Measurements from ENCODE around the gene MYBPHL.

- TF ChIP-seq CTCF (tag by site-specific recombination; IDR thresholded peaks at IDR 0.05) (no peak), REST (tag by site-specific recombination; IDR thresholded peaks at IDR 0.05) (no peak), GLI4 (tag by site-specific recombination; IDR thresholded peaks at IDR 0.05) (no peak), ZNF677 (tag by site-specific recombination; IDR thresholded peaks at IDR 0.05) (no peak), PRDM4 (tag by site-specific recombination; IDR thresholded peaks at IDR 0.05) (no peak), ZNF138 (tag by site-specific recombination; IDR thresholded peaks at IDR 0.05; ENCODE audit: borderline replicate concordance) (no peak), ZNF214 (tag by site-specific recombination; IDR thresholded peaks at IDR 0.05; ENCODE audit: borderline replicate concordance) (no peak), REPIN1 (tag by site-specific recombination; IDR thresholded peaks at IDR 0.05; ENCODE audit: low read depth) (no peak), ZNF488 (tag by site-specific recombination; IDR thresholded peaks at IDR 0.05) (no peak), ZNF391 (tag by site-specific recombination; IDR thresholded peaks at IDR 0.05; ENCODE audit: borderline replicate concordance, low read depth) (no peak), ZNF394 (tag by site-specific recombination; IDR thresholded peaks at IDR 0.05; ENCODE audit: borderline replicate concordance) (no peak), ZNF416 (tag by site-specific recombination; IDR thresholded peaks at IDR 0.05) (no peak), TSHZ1 (tag by site-specific recombination; IDR thresholded peaks at IDR 0.05; ENCODE audit: borderline replicate concordance) (no peak), ZNF121 (tag by site-specific recombination; IDR thresholded peaks at IDR 0.05) (no peak)
Measured at GRCh38 chr1:109256085-109256484, 50.7 kb downstream of the MYBPHL start.

Measured in HEK293 (cell line).